A549 (cell line): ENCODE measurements around the gene MYOC. TPM values are rescaled to one million over a fixed set of nuclear protein-coding genes. Genes with fewer than 3 reads are reported as not detected.
A peak's percentile ranks its signal among the peaks of the same experiment; 100 is the strongest.

Source experiments
- ATAC-seq, 2 experiments: fragments of 200-7000 bp in 1 of 2; fragments of >200 bp in 1 of 2; cut with Nextera tagmentation in 1 of 2; cut with Tn5 transposase in 1 of 2; 3 replicates each; pipeline versions ENCODE4 v1.8.0 to v1.9.1; 2018 to 2020; ENCODE audit warnings: mild to moderate bottlenecking in 1 of 2, moderate library complexity in 1 of 2
- CTCF ChIA-PET: fragments of 300-600 bp; sonication (Branson Sonifier 250); formaldehyde crosslinking; extraction: SDS; loops from one replicate; lab custom pipeline; 2021; ENCODE audit warnings: antibody characterized with exemption, inconsistent platforms; lab: Yijun Ruan, JAX
- POLR2A ChIA-PET: fragments of 350-600 bp; formaldehyde crosslinking; extraction: SDS; loops from one replicate; lab custom pipeline; 2021; ENCODE audit warnings: antibody characterized with exemption, inconsistent platforms; lab: Yijun Ruan, JAX
- DNase-seq, 2 experiments: peaks; one replicate each; pipeline versions ENCODE4 v3.0.0 to v3.0.0-alpha.2; 2011 to 2016; ENCODE audit warnings: low read depth in 1 of 2, low spot score in 1 of 2
- FAIRE-seq: peaks from 2 replicates; lab custom pipeline; 2011; peaks lifted over from hg19 to GRCh38; lab: Jason Lieb, UNC
- H3K27ac ChIP-seq, 2 experiments: fragments of >200 bp; sonication (Bioruptor Twin); formaldehyde crosslinking; 3 replicates each; pipeline ENCODE4 v1.5.1; 2016 to 2017
- H3K4me1 ChIP-seq: fragments of >200 bp; sonication (Bioruptor Twin); formaldehyde crosslinking; 3 replicates; pipeline ENCODE4 v1.6.1; 2016
- H3K4me2 ChIP-seq: fragments of >200 bp; sonication (Bioruptor Twin); formaldehyde crosslinking; 3 replicates; pipeline ENCODE4 v1.6.1; 2016
- H3K4me3 ChIP-seq: fragments of >200 bp; sonication (Bioruptor Twin); formaldehyde crosslinking; 3 replicates; pipeline ENCODE4 v1.5.1; 2016
- H3K9me3 ChIP-seq: fragments of >200 bp; sonication (Bioruptor Twin); formaldehyde crosslinking; 3 replicates; pipeline ENCODE4 v1.6.1; 2016
- BHLHE40 ChIP-seq: IDR thresholded peaks from 2 replicates; pipeline ENCODE4 v1.6.1; 2012; ENCODE audit warnings: low read depth, low read length, inconsistent platforms
- CBX8 ChIP-seq: fragments of 200-600 bp; sonication (generic); IDR thresholded peaks from 2 replicates; pipeline ENCODE4 v1.6.1; 2016
- CEBPB ChIP-seq, 2 experiments: fragments of >200 bp in 1 of 2; sonication (Bioruptor Twin) in 1 of 2; formaldehyde crosslinking in 1 of 2; IDR thresholded peaks; 2 replicates each; pipeline ENCODE4 v1.6.1; 2012 to 2016
- CHD4 ChIP-seq: fragments of 200-600 bp; sonication (generic); IDR thresholded peaks from 2 replicates; pipeline ENCODE4 v1.6.1; 2016; ENCODE audit warnings: antibody characterized with exemption, mild to moderate bottlenecking, borderline replicate concordance
- EP300 ChIP-seq, 2 experiments: fragments of >200 bp; sonication (Bioruptor Twin); formaldehyde crosslinking; IDR thresholded peaks; 2 replicates in 1 of 2; 3 replicates in 1 of 2; pipeline ENCODE4 v1.6.1; 2016 to 2017
- FOSL2 ChIP-seq, 2 experiments: fragments of 450-650 bp in 1 of 2; fragments of >200 bp in 1 of 2; sonication (Bioruptor Twin) in 1 of 2; formaldehyde crosslinking; IDR thresholded peaks; 2 replicates each; pipeline versions ENCODE4 v1.5.0 to v1.6.1; 2016 to 2020; ENCODE audit warnings: mild to moderate bottlenecking in 1 of 2, moderate library complexity in 1 of 2
- GATA3 ChIP-seq: IDR thresholded peaks from 2 replicates; pipeline ENCODE4 v1.6.1; 2012; ENCODE audit warnings: borderline replicate concordance
- HEYL ChIP-seq: fragments of 250-450 bp; sonication (Bioruptor Pico); IDR thresholded peaks from 2 replicates; pipeline ENCODE4 v1.8.0; 2021; ENCODE audit warnings: mild to moderate bottlenecking, moderate library complexity
- HOXB13 ChIP-seq: fragments of 250-450 bp; sonication (Bioruptor Pico); IDR thresholded peaks from 2 replicates; pipeline ENCODE4 v1.5.0; 2020; ENCODE audit warnings: low read depth, mild to moderate bottlenecking, moderate library complexity
- JUN ChIP-seq, 2 experiments: fragments of >200 bp; sonication (Bioruptor Twin); formaldehyde crosslinking; IDR thresholded peaks; 2 replicates in 1 of 2; 3 replicates in 1 of 2; pipeline ENCODE4 v1.6.1; 2016 to 2017
- MAFK ChIP-seq: fragments of 450-650 bp; IDR thresholded peaks from 2 replicates; pipeline ENCODE4 v1.6.1; 2014; ENCODE audit not compliant: partially characterized antibody
- MAX ChIP-seq: IDR thresholded peaks from 2 replicates; pipeline ENCODE4 v1.6.1; 2012
- NFE2L2 ChIP-seq: fragments of 150-350 bp; conservative IDR thresholded peaks from 2 replicates; pipeline ENCODE4 v1.6.1; 2014; ENCODE audit warnings: low read length
- RAD21 ChIP-seq, 2 experiments: fragments of >200 bp in 1 of 2; sonication (Bioruptor Twin) in 1 of 2; formaldehyde crosslinking in 1 of 2; IDR thresholded peaks in 1 of 2; conservative IDR thresholded peaks in 1 of 2; 2 replicates in 1 of 2; 3 replicates in 1 of 2; pipeline ENCODE4 v1.6.1; 2012 to 2018; ENCODE audit warnings: inconsistent platforms in 1 of 2
- TFCP2L1 ChIP-seq: fragments of 250-450 bp; sonication (Bioruptor Pico); IDR thresholded peaks from 2 replicates; pipeline ENCODE4 v1.5.0; 2021; ENCODE audit warnings: mild to moderate bottlenecking
- ZC3H11A ChIP-seq: fragments of 450-650 bp; IDR thresholded peaks from 2 replicates; pipeline ENCODE4 v1.6.1; 2014; ENCODE audit warnings: antibody characterized with exemption, mild to moderate bottlenecking
- ZNF302 ChIP-seq: fragments of 250-450 bp; sonication (Bioruptor Pico); IDR thresholded peaks from 2 replicates; pipeline ENCODE4 v1.9.0; 2021; ENCODE audit warnings: inconsistent platforms, mild to moderate bottlenecking, moderate library complexity
- WGBS: methylation state at CpG from one replicate; pipeline ENCODE4 v1.1.6; 2017; ENCODE audit errors: missing lambda C conversion rate; 5-methylcytosine and 5-hydroxymethylcytosine counted together
- polyA plus RNA-seq, 4 experiments: library from polyadenylated mRNA; depleted of rRNA in 3 of 4; stranded (reverse); fragments of >200 nt; fragmentation: RNase III in 1 of 4; extraction: RNeasy Plus Mini Kit Qiagen cat#74134 plus additional on column Dnase treatment in 1 of 4; gene quantifications; 2 replicates in 3 of 4; 3 replicates in 1 of 4; pipeline ENCODE4 v1.2.3, GENCODE V29; 2011 to 2017
- TF ChIP-seq, protein P1 (sequence below): fragments of >200 bp; sonication (Bioruptor Twin); formaldehyde crosslinking; IDR thresholded peaks from 2 replicates; pipeline ENCODE4 v1.6.1; 2016
- TF ChIP-seq, protein P2 (sequence below): fragments of 250-450 bp; sonication (Bioruptor Pico); IDR thresholded peaks from 2 replicates; pipeline ENCODE4 v1.5.0; 2021; ENCODE audit warnings: mild to moderate bottlenecking, moderate library complexity, borderline replicate concordance
- TF ChIP-seq, protein P3 (sequence below): IDR thresholded peaks from 2 replicates; pipeline ENCODE4 v1.6.1; 2012
- TF ChIP-seq, protein P4 (sequence below): fragments of 450-650 bp; IDR thresholded peaks from 2 replicates; pipeline ENCODE4 v1.6.1; 2014; ENCODE audit warnings: antibody characterized with exemption
- TF ChIP-seq, protein P5 (sequence below): fragments of 250-450 bp; sonication (Bioruptor Pico); IDR thresholded peaks from 2 replicates; pipeline ENCODE4 v1.5.0; 2020; ENCODE audit warnings: low read depth, mild to moderate bottlenecking, moderate library complexity

Gene MYOC
- polyA plus RNA-seq, 2 of the 4 experiments (the other 2 are of a cell fraction), result not detected

- 54% methylated on average over 1 of the region's 1 CpG for WGBS
- TF ChIP-seq MAX, result no peak
- no peak for TF ChIP-seq HOXB13
- no peak for TF ChIP-seq GATA3
- TF ChIP-seq, protein P1, sequence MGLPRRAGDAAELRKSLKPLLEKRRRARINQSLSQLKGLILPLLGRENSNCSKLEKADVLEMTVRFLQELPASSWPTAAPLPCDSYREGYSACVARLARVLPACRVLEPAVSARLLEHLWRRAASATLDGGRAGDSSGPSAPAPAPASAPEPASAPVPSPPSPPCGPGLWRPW, result no peak
- no peak for TF ChIP-seq JUN (IDR thresholded peaks at IDR 0.05)
- TF ChIP-seq, protein P2, sequence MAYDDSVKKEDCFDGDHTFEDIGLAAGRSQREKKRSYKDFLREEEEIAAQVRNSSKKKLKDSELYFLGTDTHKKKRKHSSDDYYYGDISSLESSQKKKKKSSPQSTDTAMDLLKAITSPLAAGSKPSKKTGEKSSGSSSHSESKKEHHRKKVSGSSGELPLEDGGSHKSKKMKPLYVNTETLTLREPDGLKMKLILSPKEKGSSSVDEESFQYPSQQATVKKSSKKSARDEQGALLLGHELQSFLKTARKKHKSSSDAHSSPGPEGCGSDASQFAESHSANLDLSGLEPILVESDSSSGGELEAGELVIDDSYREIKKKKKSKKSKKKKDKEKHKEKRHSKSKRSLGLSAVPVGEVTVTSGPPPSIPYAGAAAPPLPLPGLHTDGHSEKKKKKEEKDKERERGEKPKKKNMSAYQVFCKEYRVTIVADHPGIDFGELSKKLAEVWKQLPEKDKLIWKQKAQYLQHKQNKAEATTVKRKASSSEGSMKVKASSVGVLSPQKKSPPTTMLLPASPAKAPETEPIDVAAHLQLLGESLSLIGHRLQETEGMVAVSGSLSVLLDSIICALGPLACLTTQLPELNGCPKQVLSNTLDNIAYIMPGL (CRISPR knock-in tag), result no peak
- no peak for TF ChIP-seq BHLHE40
- no peak for TF ChIP-seq EP300 (IDR thresholded peaks at IDR 0.05)
- TF ChIP-seq ZC3H11A, result no peak
- no peak for TF ChIP-seq NFE2L2
- TF ChIP-seq, protein P3, sequence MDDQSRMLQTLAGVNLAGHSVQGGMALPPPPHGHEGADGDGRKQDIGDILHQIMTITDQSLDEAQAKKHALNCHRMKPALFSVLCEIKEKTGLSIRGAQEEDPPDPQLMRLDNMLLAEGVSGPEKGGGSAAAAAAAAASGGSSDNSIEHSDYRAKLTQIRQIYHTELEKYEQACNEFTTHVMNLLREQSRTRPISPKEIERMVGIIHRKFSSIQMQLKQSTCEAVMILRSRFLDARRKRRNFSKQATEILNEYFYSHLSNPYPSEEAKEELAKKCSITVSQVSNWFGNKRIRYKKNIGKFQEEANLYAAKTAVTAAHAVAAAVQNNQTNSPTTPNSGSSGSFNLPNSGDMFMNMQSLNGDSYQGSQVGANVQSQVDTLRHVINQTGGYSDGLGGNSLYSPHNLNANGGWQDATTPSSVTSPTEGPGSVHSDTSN, result no peak
- no peak for TF ChIP-seq CEBPB (IDR thresholded peaks at IDR 0.05)
- no peak for TF ChIP-seq CBX8
- no peak for TF ChIP-seq ZNF302 (CRISPR knock-in tag)
- TF ChIP-seq MAFK, result no peak
- TF ChIP-seq, protein P4, sequence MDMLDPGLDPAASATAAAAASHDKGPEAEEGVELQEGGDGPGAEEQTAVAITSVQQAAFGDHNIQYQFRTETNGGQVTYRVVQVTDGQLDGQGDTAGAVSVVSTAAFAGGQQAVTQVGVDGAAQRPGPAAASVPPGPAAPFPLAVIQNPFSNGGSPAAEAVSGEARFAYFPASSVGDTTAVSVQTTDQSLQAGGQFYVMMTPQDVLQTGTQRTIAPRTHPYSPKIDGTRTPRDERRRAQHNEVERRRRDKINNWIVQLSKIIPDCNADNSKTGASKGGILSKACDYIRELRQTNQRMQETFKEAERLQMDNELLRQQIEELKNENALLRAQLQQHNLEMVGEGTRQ, result no peak
- TF ChIP-seq TFCP2L1 (CRISPR knock-in tag), result no peak
- TF ChIP-seq, protein P5, sequence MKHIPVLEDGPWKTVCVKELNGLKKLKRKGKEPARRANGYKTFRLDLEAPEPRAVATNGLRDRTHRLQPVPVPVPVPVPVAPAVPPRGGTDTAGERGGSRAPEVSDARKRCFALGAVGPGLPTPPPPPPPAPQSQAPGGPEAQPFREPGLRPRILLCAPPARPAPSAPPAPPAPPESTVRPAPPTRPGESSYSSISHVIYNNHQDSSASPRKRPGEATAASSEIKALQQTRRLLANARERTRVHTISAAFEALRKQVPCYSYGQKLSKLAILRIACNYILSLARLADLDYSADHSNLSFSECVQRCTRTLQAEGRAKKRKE, result no peak
- no peak for TF ChIP-seq CHD4
- TF ChIP-seq HEYL (CRISPR knock-in tag), result no peak
- ATAC-seq (no peak), DNase-seq (no peak), FAIRE-seq (no peak)
- Histone ChIP-seq H3K4me3 (no peak overlapping the region), H3K27ac (no peak overlapping the region), H3K9me3 (no peaks in the 10 kb centered on the region), H3K4me2 (no peak overlapping the region), H3K4me1 (no peaks in the 10 kb centered on the region)
- CTCF ChIA-PET, result interaction anchor here (0.9 to 2.0 kb wide), 4 partner anchors 10 to 110 kb away, joined by 3 to 4 read pairs (median 4); partner anchors contain the start of gene PRRC2C
- POLR2A ChIA-PET, result no interaction called here
Measured at GRCh38 chr1:171595324-171595723, 57.2 kb downstream of the MYOC start.

DNA sequence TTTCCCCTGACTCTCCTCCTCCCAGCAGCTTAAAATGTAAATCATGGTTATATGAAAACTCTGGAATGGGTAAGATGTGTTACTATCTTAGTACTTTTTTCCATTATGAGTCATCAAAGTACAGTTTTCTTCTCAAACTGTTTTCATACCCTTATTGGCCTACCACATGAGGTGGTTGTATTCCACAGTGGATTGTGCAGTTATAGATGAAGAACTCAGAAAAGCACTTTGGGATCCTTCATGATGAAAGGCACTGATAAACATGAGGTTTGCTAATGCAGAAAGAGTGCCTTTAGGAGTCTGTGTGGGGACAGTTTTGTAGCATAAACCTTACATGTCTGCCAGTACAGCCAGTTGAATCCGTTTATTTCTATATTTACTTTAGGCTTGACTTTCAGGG, 62.5 kb downstream of the MYOC start:
- Histone ChIP-seq H3K4me1 (no peaks in the 10 kb centered on the region), H3K9me3 (no peaks in the 10 kb centered on the region), H3K27ac (no peak overlapping the region), H3K4me2 (no peak overlapping the region), H3K4me3 (no peak overlapping the region)
- ChIA-PET CTCF (no interaction called here), POLR2A (no interaction called here)
- TF ChIP-seq FOSL2 (IDR thresholded peaks at IDR 0.05) (no peak), FOSL2 (CRISPR knock-in tag; IDR thresholded peaks at IDR 0.05) (peak; percentile 60), RAD21 (conservative IDR thresholded peaks at IDR 0.05 in 1 of 2, IDR thresholded peaks at IDR 0.05 in 1 of 2) (no peak)
- no peak for DNase-seq
- WGBS, result 48% methylated on average over 1 of the region's 1 CpG
- no peak for ATAC-seq
- FAIRE-seq, result no peak
